CD8-positive, alpha-beta memory T cell (primary cell): Measurements from ENCODE around the gene DOCK1. TPM values are rescaled to one million over a fixed set of nuclear protein-coding genes. Genes with fewer than 3 reads are reported as not detected.

Experiments
- CTCF ChIA-PET: fragments of 350-600 bp; sonication (Branson Sonifier 250); formaldehyde crosslinking; loops from one replicate; lab custom pipeline; 2021; ENCODE audit warnings: antibody characterized with exemption; lab: Charles Lee
- POLR2A ChIA-PET: fragments of 350-600 bp; sonication (Branson Sonifier 250); formaldehyde crosslinking; loops from one replicate; lab custom pipeline; 2021; ENCODE audit warnings: antibody characterized with exemption; lab: Charles Lee
- DNase-seq, 5 donors: peaks; one replicate each; pipeline versions ENCODE4 v3.0.0 to v3.0.0-alpha.2; 2020 to 2022; ENCODE audit warnings: mixed read lengths in 1 of 5
- H3K27ac ChIP-seq: one replicate; pipeline ENCODE4 v1.7.0; 2013; ENCODE audit warnings: low read depth, mild to moderate bottlenecking, low read length, moderate library complexity
- H3K27me3 ChIP-seq: 2 replicates; pipeline ENCODE4 v1.7.0; 2013; ENCODE audit warnings: low read length, mild to moderate bottlenecking; ENCODE audit not compliant: insufficient read depth, poor library complexity, severe bottlenecking
- H3K36me3 ChIP-seq: 2 replicates; pipeline ENCODE4 v1.7.0; 2013; ENCODE audit warnings: mild to moderate bottlenecking, low read length, moderate library complexity; ENCODE audit not compliant: insufficient read depth
- H3K4me1 ChIP-seq: 2 replicates; pipeline ENCODE4 v1.7.0; 2013; ENCODE audit warnings: mild to moderate bottlenecking, low read length, moderate library complexity; ENCODE audit not compliant: insufficient read depth
- H3K4me3 ChIP-seq: 2 replicates; pipeline ENCODE4 v1.7.0; 2013; ENCODE audit warnings: mild to moderate bottlenecking, low read length
- H3K9me3 ChIP-seq: 2 replicates; pipeline ENCODE4 v1.7.0; 2013; ENCODE audit warnings: mild to moderate bottlenecking, low read length
- H3K27ac Mint-ChIP-seq, 8 donors: one replicate each; pipeline ENCODE4 v1.8.0; 2020 to 2021; ENCODE audit warnings: mixed read lengths in 8 of 8, mild to moderate bottlenecking in 6 of 8, inconsistent platforms in 3 of 8, moderate library complexity in 3 of 8
- H3K27me3 Mint-ChIP-seq, 2 donors: one replicate each; pipeline ENCODE4 v1.8.0; 2020 to 2021; ENCODE audit warnings: mixed read lengths in 2 of 2, mild to moderate bottlenecking in 1 of 2, moderate library complexity in 1 of 2
- H3K36me3 Mint-ChIP-seq, 3 donors: one replicate each; pipeline ENCODE4 v1.8.0; 2020 to 2021; ENCODE audit warnings: mixed read lengths in 3 of 3, inconsistent platforms in 1 of 3, mild to moderate bottlenecking in 1 of 3
- H3K4me1 Mint-ChIP-seq, 3 donors: one replicate each; pipeline ENCODE4 v1.8.0; 2020 to 2021; ENCODE audit warnings: mixed read lengths in 3 of 3, inconsistent platforms in 1 of 3, mild to moderate bottlenecking in 1 of 3
- H3K4me3 Mint-ChIP-seq, 7 donors: one replicate each; pipeline ENCODE4 v1.8.0; 2020 to 2021; ENCODE audit warnings: mixed read lengths in 7 of 7, mild to moderate bottlenecking in 6 of 7, moderate library complexity in 4 of 7, inconsistent platforms in 2 of 7
- H3K9me3 Mint-ChIP-seq, 5 donors: one replicate each; pipeline ENCODE4 v1.8.0; 2020 to 2022; ENCODE audit warnings: mixed read lengths in 5 of 5, mild to moderate bottlenecking in 3 of 5, moderate library complexity in 2 of 5, inconsistent platforms in 1 of 5
- polyA plus RNA-seq: library from polyadenylated mRNA; unstranded; fragments of 300-500 nt; fragmentation: Illumina TruSeq; gene quantifications from one replicate; pipeline ENCODE4 v1.2.3, GENCODE V29; 2021
- total RNA-seq, 2 experiments: library from RNA; stranded (reverse); gene quantifications; one replicate each; pipeline ENCODE4 v1.2.3, GENCODE V29; 2021

The DOCK1 gene
- total and polyA plus RNA-seq, 3 experiments from 2014 or later: 0.16 to 0.18 TPM; not detected in 1

GRCh38 chr10:127400216-127400615 is 495.0 kb downstream of the DOCK1 start:
- ChIA-PET CTCF (no interaction called here), POLR2A (no interaction called here)
- Mint-ChIP-seq H3K36me3 (no peaks in the 10 kb centered on the region), H3K27me3 (no peaks in the 10 kb centered on the region), H3K4me1 (no peaks in the 10 kb centered on the region), H3K4me3 (peak overlapping the region in 1 of 7 donors; percentile 63), H3K9me3 (peaks cover 0 to 8% (median 2%) of the 10 kb centered on the region in 5 donors), H3K27ac (no peak overlapping the region)
- H3K36me3 ChIP-seq: no peaks in the 10 kb centered on the region
- H3K27me3 ChIP-seq: no peaks in the 10 kb centered on the region
- DNase-seq: no peak
- no peaks in the 10 kb centered on the region for H3K4me1 ChIP-seq
- no peak overlapping the region for H3K27ac ChIP-seq
- H3K9me3 ChIP-seq: no peaks in the 10 kb centered on the region
- no peak overlapping the region for H3K4me3 ChIP-seq

GRCh38 chr10:127402596-127403409 is 497.6 kb downstream of the DOCK1 start:
- H3K27ac Mint-ChIP-seq: no peak overlapping the region
- Histone ChIP-seq H3K4me3 (no peak overlapping the region), H3K36me3 (no peaks in the 10 kb centered on the region), H3K27ac (no peak overlapping the region), H3K4me1 (no peaks in the 10 kb centered on the region), H3K27me3 (no peaks in the 10 kb centered on the region), H3K9me3 (no peaks in the 10 kb centered on the region)
- ChIA-PET CTCF (no interaction called here), POLR2A (no interaction called here)
- H3K9me3 Mint-ChIP-seq: peaks cover 0 to 8% (median 2%) of the 10 kb centered on the region in 5 donors
- DNase-seq: no peak
- no peaks in the 10 kb centered on the region for H3K4me1 Mint-ChIP-seq
- no peaks in the 10 kb centered on the region for H3K36me3 Mint-ChIP-seq
- no peak overlapping the region for H3K4me3 Mint-ChIP-seq
- H3K27me3 Mint-ChIP-seq: no peaks in the 10 kb centered on the region

GRCh38 chr10:127405221-127405620 is 500.0 kb downstream of the DOCK1 start:
- ChIA-PET POLR2A (no interaction called here), CTCF (no interaction called here)
- Histone ChIP-seq H3K36me3 (no peaks in the 10 kb centered on the region), H3K4me3 (no peak overlapping the region), H3K9me3 (no peaks in the 10 kb centered on the region), H3K4me1 (no peaks in the 10 kb centered on the region), H3K27me3 (no peaks in the 10 kb centered on the region), H3K27ac (no peak overlapping the region)
- H3K4me3 Mint-ChIP-seq: no peak overlapping the region
- no peak overlapping the region for H3K27ac Mint-ChIP-seq
- no peak for DNase-seq
- no peaks in the 10 kb centered on the region for H3K4me1 Mint-ChIP-seq
- H3K27me3 Mint-ChIP-seq: peaks cover 0 to 2% of the 10 kb centered on the region in 2 donors
- peaks cover 0 to 8% (median 0%) of the 10 kb centered on the region in 5 donors for H3K9me3 Mint-ChIP-seq
- no peaks in the 10 kb centered on the region for H3K36me3 Mint-ChIP-seq

GRCh38 chr10:127406018-127406550 is 500.9 kb downstream of the DOCK1 start:
- no peaks in the 10 kb centered on the region for H3K9me3 ChIP-seq
- ChIA-PET POLR2A (no interaction called here), CTCF (no interaction called here)
- Mint-ChIP-seq H3K27me3 (peaks cover 0 to 2% of the 10 kb centered on the region in 2 donors), H3K9me3 (peaks cover 0 to 4% (median 3%) of the 10 kb centered on the region in 5 donors), H3K36me3 (no peaks in the 10 kb centered on the region), H3K27ac (no peak overlapping the region), H3K4me1 (no peaks in the 10 kb centered on the region), H3K4me3 (no peak overlapping the region)
- H3K4me3 ChIP-seq: no peak overlapping the region
- no peak overlapping the region for H3K27ac ChIP-seq
- H3K27me3 ChIP-seq: no peaks in the 10 kb centered on the region
- H3K4me1 ChIP-seq: no peaks in the 10 kb centered on the region
- no peak for DNase-seq
- H3K36me3 ChIP-seq: no peaks in the 10 kb centered on the region

GRCh38 chr10:127407551-127407950 is 502.3 kb downstream of the DOCK1 start:
- CTCF ChIA-PET: no interaction called here

GRCh38 chr10:127408112-127408710 is 503.0 kb downstream of the DOCK1 start:
- Histone ChIP-seq H3K27ac (no peak overlapping the region), H3K4me1 (no peaks in the 10 kb centered on the region), H3K4me3 (no peak overlapping the region), H3K9me3 (no peaks in the 10 kb centered on the region), H3K36me3 (no peaks in the 10 kb centered on the region), H3K27me3 (no peaks in the 10 kb centered on the region)
- DNase-seq: no peak
- H3K4me1 Mint-ChIP-seq: no peaks in the 10 kb centered on the region
- H3K4me3 Mint-ChIP-seq: no peak overlapping the region
- POLR2A ChIA-PET: no interaction called here
- CTCF ChIA-PET: no interaction called here
- peaks cover 0 to 6% (median 0%) of the 10 kb centered on the region in 5 donors for H3K9me3 Mint-ChIP-seq
- H3K27ac Mint-ChIP-seq: no peak overlapping the region
- H3K27me3 Mint-ChIP-seq: peaks cover 0 to 2% of the 10 kb centered on the region in 2 donors
- H3K36me3 Mint-ChIP-seq: no peaks in the 10 kb centered on the region

More at GRCh38 chr10:127407551-127407950, 502.3 kb downstream of the DOCK1 start:
- Mint-ChIP-seq H3K27ac (peak overlapping the region in 1 of 8 donors; percentile 72), H3K9me3 (peaks cover 0 to 6% (median 0%) of the 10 kb centered on the region in 5 donors), H3K4me3 (no peak overlapping the region), H3K4me1 (no peaks in the 10 kb centered on the region), H3K27me3 (peaks cover 0 to 2% of the 10 kb centered on the region in 2 donors), H3K36me3 (no peaks in the 10 kb centered on the region)
- Histone ChIP-seq H3K27me3 (no peaks in the 10 kb centered on the region), H3K4me3 (no peak overlapping the region), H3K27ac (no peak overlapping the region), H3K9me3 (no peaks in the 10 kb centered on the region), H3K36me3 (no peaks in the 10 kb centered on the region), H3K4me1 (no peaks in the 10 kb centered on the region)
- POLR2A ChIA-PET: no interaction called here
- no peak for DNase-seq

GRCh38 chr10:127408733-127409132 is 503.5 kb downstream of the DOCK1 start:
- no peak for DNase-seq
- ChIA-PET POLR2A (no interaction called here), CTCF (no interaction called here)
- H3K36me3 Mint-ChIP-seq: no peaks in the 10 kb centered on the region
- H3K27me3 ChIP-seq: no peaks in the 10 kb centered on the region
- peaks cover 0 to 2% of the 10 kb centered on the region in 2 donors for H3K27me3 Mint-ChIP-seq
- H3K4me1 Mint-ChIP-seq: no peaks in the 10 kb centered on the region
- no peak overlapping the region for H3K27ac Mint-ChIP-seq
- no peaks in the 10 kb centered on the region for H3K9me3 ChIP-seq
- H3K4me3 ChIP-seq: no peak overlapping the region
- H3K27ac ChIP-seq: no peak overlapping the region
- H3K4me1 ChIP-seq: no peaks in the 10 kb centered on the region
- peaks cover 0 to 6% (median 0%) of the 10 kb centered on the region in 5 donors for H3K9me3 Mint-ChIP-seq
- no peak overlapping the region for H3K4me3 Mint-ChIP-seq
- H3K36me3 ChIP-seq: no peaks in the 10 kb centered on the region

GRCh38 chr10:127410030-127410429 is 504.8 kb downstream of the DOCK1 start:
- no peak for DNase-seq
- Histone ChIP-seq H3K27me3 (no peaks in the 10 kb centered on the region), H3K9me3 (no peaks in the 10 kb centered on the region), H3K36me3 (no peaks in the 10 kb centered on the region), H3K4me1 (no peaks in the 10 kb centered on the region), H3K4me3 (no peak overlapping the region), H3K27ac (no peak overlapping the region)
- POLR2A ChIA-PET: no interaction called here
- no peaks in the 10 kb centered on the region for H3K36me3 Mint-ChIP-seq
- H3K4me1 Mint-ChIP-seq: no peaks in the 10 kb centered on the region
- CTCF ChIA-PET: no interaction called here
- no peak overlapping the region for H3K27ac Mint-ChIP-seq
- no peak overlapping the region for H3K4me3 Mint-ChIP-seq
- peaks cover 0 to 6% (median 0%) of the 10 kb centered on the region in 5 donors for H3K9me3 Mint-ChIP-seq
- peaks cover 0 to 2% of the 10 kb centered on the region in 2 donors for H3K27me3 Mint-ChIP-seq
